HG03066 (cell line): ENCODE measurements around the gene IL3RA.
"Not testable (repeated sequence)": the region's sequence is repeated elsewhere in the genome, so short reads cannot be mapped to it uniquely, and the experiment has no call there.

Experiments
- ATAC-seq: cut with Tn5 transposase; IDR thresholded peaks from one replicate; pipeline ENCODE4 v1.9.1; 2021; ENCODE audit warnings: low read depth; ENCODE audit not compliant: unreplicated experiment

IL3RA gene

DNA sequence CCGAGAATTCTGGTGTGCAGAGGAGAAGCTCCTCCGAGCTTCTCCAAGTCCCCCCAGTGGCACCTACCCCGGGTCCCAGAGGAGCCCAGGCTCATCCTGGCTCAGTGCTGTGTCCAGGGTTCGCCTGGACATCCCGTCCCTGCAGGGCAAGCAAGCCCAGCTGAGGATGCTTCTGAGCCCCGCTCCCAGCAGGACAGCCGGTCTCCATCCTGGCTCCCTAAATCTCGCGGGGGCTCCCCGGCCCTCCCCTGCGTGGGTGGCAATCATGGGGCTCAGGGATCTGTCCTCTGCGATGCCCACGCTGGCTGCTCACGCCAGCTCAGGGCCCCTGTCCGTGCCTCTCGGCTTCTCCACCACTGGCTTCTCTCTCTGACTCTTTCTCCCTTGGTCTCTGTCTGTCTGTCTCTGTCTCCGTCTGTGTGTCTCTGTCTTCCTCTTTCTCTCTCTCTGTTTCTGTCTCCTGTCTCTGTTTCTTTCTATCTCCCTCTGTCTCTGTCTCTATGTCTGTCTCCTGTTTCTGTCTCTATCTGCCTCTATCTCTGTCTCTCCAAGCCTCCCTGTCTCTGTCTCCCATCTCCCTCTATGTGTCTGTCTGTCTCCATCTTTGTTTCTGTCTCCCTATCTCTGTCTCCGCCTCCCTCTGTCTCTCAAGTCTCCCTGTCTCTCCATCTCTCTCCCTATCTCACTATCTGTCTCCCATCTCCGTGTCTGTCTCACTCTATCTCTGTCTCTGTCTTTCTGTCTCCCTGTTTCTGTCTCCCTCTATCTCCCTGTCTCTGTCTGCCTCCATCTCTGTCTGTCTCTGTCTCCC lies 83.2 kb downstream of the IL3RA start:
- no peak for ATAC-seq

GRCh38 chrX:1420371-1420770 lies 83.8 kb downstream of the IL3RA start:
- no peak for ATAC-seq

DNA sequence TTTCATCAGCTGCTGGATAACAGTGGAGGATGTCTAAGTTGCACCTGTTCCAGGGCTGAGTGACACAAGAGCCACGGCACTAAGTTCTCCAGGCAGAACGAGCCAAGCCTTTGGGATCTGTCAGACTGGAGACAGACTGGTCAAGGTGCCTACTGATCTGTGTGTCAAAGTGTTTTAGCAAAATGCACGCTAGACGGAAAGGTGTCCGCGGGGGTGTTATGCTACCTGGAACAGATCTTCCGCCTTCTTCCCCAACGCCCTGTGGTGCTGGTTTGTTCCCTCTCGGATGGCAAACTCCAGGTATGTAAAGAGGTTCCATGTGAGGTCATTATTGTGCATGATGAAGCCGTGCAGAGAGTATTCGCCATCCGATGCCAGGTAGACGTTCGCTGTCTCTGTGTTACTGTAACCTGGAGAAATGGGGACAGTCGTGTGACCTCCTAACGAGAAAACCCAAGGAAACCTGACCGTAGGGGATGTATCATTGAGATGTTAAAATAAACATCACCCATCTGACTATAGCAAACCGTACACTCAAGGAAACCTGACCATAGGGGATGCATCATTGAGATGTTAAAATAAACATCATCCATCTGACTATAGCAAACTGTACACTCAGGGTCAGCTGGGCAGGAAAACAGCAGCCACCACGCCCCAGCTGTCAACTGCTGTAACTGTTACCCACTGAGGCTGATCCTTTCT lies 85.0 kb downstream of the IL3RA start:
- no peak for ATAC-seq

DNA sequence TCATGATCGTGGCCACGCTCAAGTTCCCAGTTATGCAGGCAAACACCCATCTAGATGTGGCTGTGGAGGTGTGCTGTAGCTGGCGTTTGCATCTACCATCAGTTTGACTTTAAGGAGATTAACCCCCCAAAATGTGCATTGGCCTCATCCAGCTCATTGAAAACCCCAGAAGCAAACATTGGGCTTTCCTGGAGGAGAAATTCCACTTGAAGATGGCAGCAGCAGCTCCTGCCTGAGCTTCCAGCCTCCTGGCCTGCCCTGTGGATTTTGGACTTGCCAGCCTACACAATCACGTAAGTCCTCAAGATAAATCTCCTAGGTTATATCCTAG lies 85.5 kb downstream of the IL3RA start:
- ATAC-seq = no peak

GRCh38 chrX:1423215-1423614 lies 86.6 kb downstream of the IL3RA start:
- ATAC-seq = no peak

GRCh38 chrX:1424147-1424851 lies 87.7 kb downstream of the IL3RA start:
- no peak for ATAC-seq

GRCh38 chrX:1425381-1425780 lies 88.8 kb downstream of the IL3RA start:
- no peak for ATAC-seq

GRCh38 chrX:1426321-1426720 lies 89.7 kb downstream of the IL3RA start:
- not testable (repeated sequence) for ATAC-seq

DNA sequence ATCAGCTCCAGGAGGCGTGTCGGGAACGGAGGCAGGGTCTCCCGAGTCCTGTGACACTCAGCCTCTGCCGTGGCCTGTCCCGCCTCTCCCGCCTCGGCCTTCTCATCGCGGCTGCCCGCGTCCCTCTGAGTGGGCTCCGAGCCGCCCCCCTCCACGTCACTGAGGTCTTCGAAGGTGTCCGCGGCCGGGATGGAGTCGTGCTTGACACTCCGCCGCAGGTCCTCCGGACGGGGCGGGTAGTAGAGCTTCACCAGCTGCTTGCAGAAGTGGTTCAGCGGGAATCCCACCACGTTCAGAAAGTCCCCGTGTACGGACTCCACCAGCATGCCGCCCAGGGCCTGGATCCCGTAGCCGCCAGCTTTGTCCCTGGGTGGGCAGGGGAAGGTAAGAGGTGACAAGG lies 91.2 kb downstream of the IL3RA start:
- no peak for ATAC-seq

DNA sequence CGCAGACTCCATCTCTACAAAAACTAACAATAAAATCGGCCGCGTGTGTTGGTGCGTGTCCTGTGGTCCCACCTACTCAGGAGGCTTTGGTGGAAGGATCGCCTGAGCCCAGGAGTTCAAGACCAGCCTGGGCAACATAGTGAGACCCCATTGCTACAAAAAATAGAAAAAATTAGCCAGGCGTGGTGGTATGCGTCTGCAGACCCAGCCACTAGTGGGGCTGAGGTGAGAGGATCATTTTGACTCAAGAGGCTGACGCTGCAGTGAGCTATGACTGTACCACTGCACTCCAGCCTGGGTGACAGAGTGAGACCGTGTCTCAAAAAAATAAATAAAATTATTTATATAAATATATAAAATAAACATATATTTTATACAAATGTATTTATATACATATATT lies 93.9 kb downstream of the IL3RA start:
- ATAC-seq = no peak
